Measurements from ENCODE around the gene WDR37. TPM values are rescaled to one million over a fixed set of nuclear protein-coding genes. Genes with fewer than 3 reads are reported as not detected.

Gene WDR37
- total RNA-seq, 2 donors from 2014 or later, result 11.9 to 22.8 TPM

- Histone ChIP-seq H3K4me1 (replicated peaks) (no peaks in the 10 kb centered on the region), H3K27me3 (replicated peaks; ENCODE audit: insufficient read depth) (no peaks in the 10 kb centered on the region), H3K9me3 (no peaks in the 10 kb centered on the region), H3K27ac (no peak overlapping the region), H3K36me3 (peaks cover 0 to 24% of the 10 kb centered on the region in 2 donors), H3K4me3 (no peak overlapping the region)
- intact Hi-C loops (cut with DNase I), result no loop called here
- TF ChIP-seq, protein P1, sequence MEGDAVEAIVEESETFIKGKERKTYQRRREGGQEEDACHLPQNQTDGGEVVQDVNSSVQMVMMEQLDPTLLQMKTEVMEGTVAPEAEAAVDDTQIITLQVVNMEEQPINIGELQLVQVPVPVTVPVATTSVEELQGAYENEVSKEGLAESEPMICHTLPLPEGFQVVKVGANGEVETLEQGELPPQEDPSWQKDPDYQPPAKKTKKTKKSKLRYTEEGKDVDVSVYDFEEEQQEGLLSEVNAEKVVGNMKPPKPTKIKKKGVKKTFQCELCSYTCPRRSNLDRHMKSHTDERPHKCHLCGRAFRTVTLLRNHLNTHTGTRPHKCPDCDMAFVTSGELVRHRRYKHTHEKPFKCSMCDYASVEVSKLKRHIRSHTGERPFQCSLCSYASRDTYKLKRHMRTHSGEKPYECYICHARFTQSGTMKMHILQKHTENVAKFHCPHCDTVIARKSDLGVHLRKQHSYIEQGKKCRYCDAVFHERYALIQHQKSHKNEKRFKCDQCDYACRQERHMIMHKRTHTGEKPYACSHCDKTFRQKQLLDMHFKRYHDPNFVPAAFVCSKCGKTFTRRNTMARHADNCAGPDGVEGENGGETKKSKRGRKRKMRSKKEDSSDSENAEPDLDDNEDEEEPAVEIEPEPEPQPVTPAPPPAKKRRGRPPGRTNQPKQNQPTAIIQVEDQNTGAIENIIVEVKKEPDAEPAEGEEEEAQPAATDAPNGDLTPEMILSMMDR (IDR thresholded peaks at IDR 0.05), result no peak
- no peak for TF ChIP-seq POLR2A (IDR thresholded peaks at IDR 0.05)
- TF ChIP-seq POLR2AphosphoS5 (IDR thresholded peaks at IDR 0.05), result no peak
- WGBS, result 80% methylated on average over 14 of the region's 15 CpGs
- DNase-seq (ENCODE audit: low spot score), result no peak
Observed at GRCh38 chr10:1127629-1128028, 71.4 kb downstream of the WDR37 start.

GRCh38 chr10:1128115-1128514, 71.9 kb downstream of the WDR37 start:
- H3K4me3 ChIP-seq, result no peak overlapping the region
- 78% methylated on average over 2 of the region's 2 CpGs for WGBS

GRCh38 chr10:1128649-1129048, 72.5 kb downstream of the WDR37 start:
- H3K9me3 ChIP-seq, result no peaks in the 10 kb centered on the region
- 98% methylated on average over 21 of the region's 21 CpGs for WGBS
- H3K36me3 ChIP-seq, result peaks cover 0 to 24% of the 10 kb centered on the region in 2 donors
- H3K4me1 ChIP-seq (replicated peaks), result no peaks in the 10 kb centered on the region
- no peak overlapping the region for H3K4me3 ChIP-seq
- intact Hi-C loops (cut with DNase I), result no loop called here
- DNase-seq (ENCODE audit: low spot score), result no peak
- TF ChIP-seq POLR2A (IDR thresholded peaks at IDR 0.05), result no peak
- TF ChIP-seq POLR2AphosphoS5 (IDR thresholded peaks at IDR 0.05), result no peak
- TF ChIP-seq, protein P1 (IDR thresholded peaks at IDR 0.05), result no peak
- no peak overlapping the region for H3K27ac ChIP-seq
- no peaks in the 10 kb centered on the region for H3K27me3 ChIP-seq (replicated peaks; ENCODE audit: insufficient read depth)

More at GRCh38 chr10:1128115-1128514, 71.9 kb downstream of the WDR37 start:
- peaks cover 0 to 24% of the 10 kb centered on the region in 2 donors for H3K36me3 ChIP-seq
- no peak for DNase-seq (ENCODE audit: low spot score)
- intact Hi-C loops (cut with DNase I), result no loop called here
- H3K27me3 ChIP-seq (replicated peaks; ENCODE audit: insufficient read depth), result no peaks in the 10 kb centered on the region
- no peaks in the 10 kb centered on the region for H3K9me3 ChIP-seq
- TF ChIP-seq POLR2AphosphoS5 (IDR thresholded peaks at IDR 0.05), result no peak
- no peak for TF ChIP-seq POLR2A (IDR thresholded peaks at IDR 0.05)
- TF ChIP-seq, protein P1 (IDR thresholded peaks at IDR 0.05), result no peak
- H3K27ac ChIP-seq, result no peak overlapping the region
- H3K4me1 ChIP-seq (replicated peaks), result no peaks in the 10 kb centered on the region

DNA sequence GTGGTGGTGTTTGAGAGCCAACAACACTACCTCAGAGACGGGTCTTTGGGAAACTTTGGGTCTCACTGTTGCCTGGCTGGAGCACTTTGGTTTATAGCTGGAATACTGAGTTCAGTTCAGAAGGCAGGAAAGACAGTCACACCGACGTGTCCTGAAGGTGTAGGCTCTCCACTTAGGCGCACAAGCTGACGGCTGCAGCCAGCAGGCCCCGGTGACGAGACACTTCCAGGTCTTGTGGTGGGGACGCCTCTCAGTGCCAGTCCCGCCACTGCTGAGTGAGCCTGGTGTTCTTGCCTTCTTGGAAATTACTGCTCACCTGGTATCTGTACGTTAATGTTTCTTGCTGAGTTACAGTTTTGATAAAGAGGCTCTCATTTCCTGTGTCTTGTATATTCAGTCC, 74.0 kb downstream of the WDR37 start:
- DNase-seq (ENCODE audit: low spot score), result no peak
- no peaks in the 10 kb centered on the region for H3K27me3 ChIP-seq (replicated peaks; ENCODE audit: insufficient read depth)
- 95% methylated on average over 10 of the region's 10 CpGs for WGBS
- no peaks in the 10 kb centered on the region for H3K9me3 ChIP-seq
- peaks cover 0 to 21% of the 10 kb centered on the region in 2 donors for H3K36me3 ChIP-seq
- intact Hi-C loops (cut with DNase I), result no loop called here
- no peak overlapping the region for H3K27ac ChIP-seq
- no peak overlapping the region for H3K4me3 ChIP-seq
- TF ChIP-seq, protein P1 (IDR thresholded peaks at IDR 0.05), result no peak
- TF ChIP-seq POLR2A (IDR thresholded peaks at IDR 0.05) (no peak), POLR2AphosphoS5 (IDR thresholded peaks at IDR 0.05) (no peak)
- no peaks in the 10 kb centered on the region for H3K4me1 ChIP-seq (replicated peaks)

DNA sequence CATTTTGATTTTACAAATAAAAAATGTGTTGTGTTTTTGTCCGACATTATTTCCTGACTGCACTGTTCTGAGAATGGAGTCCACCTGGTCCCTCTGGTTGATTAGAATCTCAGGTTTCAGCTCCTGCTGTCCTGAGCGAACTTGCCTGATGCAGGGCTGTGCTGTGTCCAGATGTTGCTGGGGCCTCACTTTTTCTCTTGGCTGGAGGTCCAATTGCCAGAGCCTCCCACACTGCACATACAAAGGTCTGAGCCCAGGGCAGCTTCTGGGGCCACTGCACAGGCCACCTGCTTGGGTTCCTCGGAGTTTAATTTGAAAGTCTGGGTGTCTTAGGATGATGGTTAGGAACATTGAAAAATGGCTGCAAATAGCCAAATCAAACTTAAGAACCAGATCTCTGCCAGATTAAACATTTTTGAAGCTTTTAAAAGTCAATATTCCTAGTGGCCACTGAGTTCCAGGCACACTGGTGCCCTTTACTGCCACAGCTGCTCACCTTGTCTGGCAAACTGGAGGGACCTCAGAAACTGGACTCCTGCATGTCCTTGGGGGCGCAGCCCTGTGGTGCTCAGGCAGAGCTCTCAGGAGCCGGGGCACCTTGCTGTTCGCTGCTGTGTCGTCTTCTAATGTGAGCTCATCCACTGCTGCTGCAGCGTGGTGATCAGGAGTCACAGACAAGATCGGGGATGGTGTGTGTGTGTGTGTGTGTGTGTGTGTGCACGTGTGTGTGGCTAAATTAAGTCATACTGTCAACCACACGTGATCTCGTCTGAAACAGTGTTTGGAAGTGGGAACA, 75.0 kb downstream of the WDR37 start:
- TF ChIP-seq, protein P1 (IDR thresholded peaks at IDR 0.05), result no peak
- no peak for TF ChIP-seq POLR2AphosphoS5 (IDR thresholded peaks at IDR 0.05)
- no peak for TF ChIP-seq POLR2A (IDR thresholded peaks at IDR 0.05)
- 96% methylated on average over 12 of the region's 12 CpGs for WGBS
- Histone ChIP-seq H3K9me3 (no peaks in the 10 kb centered on the region), H3K4me3 (no peak overlapping the region), H3K27me3 (replicated peaks; ENCODE audit: insufficient read depth) (no peaks in the 10 kb centered on the region), H3K4me1 (replicated peaks) (no peaks in the 10 kb centered on the region), H3K27ac (no peak overlapping the region), H3K36me3 (peaks cover 0 to 19% of the 10 kb centered on the region in 2 donors)
- DNase-seq (ENCODE audit: low spot score), result no peak
- intact Hi-C loops (cut with DNase I), result no loop called here

All from prostate gland (tissue), 2 donors.